GM19023 (cell line): ENCODE results near the gene NAMPT.
"Not testable (repeated sequence)": the region's sequence is repeated elsewhere in the genome, so short reads cannot be mapped to it uniquely, and the experiment has no call there.

Source experiments
- ATAC-seq: cut with Tn5 transposase; IDR thresholded peaks from one replicate; pipeline ENCODE4 v1.9.1; 2021; ENCODE audit warnings: mild to moderate bottlenecking, moderate library complexity; ENCODE audit not compliant: unreplicated experiment

The NAMPT gene

DNA sequence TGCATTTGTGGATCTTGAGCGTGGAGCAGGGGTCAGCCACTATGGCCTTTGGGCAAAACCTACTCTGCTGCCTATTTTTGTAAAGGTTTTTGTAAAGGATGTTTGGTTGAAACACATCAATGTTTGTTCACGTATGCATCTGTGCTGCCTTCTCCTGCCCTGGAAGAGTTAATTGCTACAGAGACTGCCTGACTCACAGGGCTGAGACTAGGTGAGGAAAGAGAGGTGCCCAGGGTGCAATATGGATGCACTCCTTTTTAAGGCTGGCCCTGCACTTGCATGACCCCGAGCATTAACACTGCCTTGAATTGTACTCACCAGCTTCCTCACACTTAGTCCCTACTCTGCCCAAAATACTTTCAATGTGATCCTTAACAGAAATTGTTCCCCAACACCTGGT is 20.9 kb upstream of the NAMPT start:
- ATAC-seq, result no peak

DNA sequence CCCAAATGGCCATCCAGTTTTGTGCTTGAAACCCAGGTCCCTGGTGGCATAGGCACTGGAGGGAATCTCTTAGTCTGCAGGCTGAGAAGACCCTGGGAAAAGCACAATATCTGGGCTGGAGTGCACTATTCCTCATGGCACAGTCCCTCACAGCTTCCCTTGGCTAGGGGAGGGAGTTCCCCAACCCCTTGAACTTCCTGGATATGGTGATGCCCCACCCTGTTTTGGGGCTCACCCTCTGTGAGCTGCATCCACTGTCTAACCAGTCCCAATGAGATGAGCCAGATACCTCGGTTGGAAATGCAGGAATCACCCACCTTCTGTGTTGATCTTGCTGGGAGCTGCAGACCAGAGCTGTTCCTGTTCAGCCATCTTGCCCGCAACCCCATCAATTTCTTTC is 19.8 kb upstream of the NAMPT start:
- no peak for ATAC-seq

DNA sequence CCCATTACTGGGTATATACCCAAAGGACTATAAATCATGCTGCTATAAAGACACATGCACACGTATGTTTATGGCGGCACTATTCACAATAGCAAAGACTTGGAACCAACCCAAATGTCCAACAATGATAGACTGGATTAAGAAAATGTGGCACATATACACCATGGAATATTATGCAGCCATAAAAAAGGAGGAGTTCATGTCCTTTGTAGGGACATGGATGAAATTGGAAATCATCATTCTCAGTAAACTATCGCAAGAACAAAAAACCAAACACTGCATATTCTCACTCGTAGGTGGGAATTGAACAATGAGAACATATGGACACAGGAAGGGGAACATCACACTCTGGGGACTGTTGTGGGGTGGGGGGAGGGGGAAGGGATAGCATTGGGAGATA is 13.8 kb upstream of the NAMPT start:
- ATAC-seq, result not testable (repeated sequence)

- ATAC-seq, result not testable (repeated sequence)
Observed at GRCh38 chr7:106298155-106298554, 13.4 kb upstream of the NAMPT start.

DNA sequence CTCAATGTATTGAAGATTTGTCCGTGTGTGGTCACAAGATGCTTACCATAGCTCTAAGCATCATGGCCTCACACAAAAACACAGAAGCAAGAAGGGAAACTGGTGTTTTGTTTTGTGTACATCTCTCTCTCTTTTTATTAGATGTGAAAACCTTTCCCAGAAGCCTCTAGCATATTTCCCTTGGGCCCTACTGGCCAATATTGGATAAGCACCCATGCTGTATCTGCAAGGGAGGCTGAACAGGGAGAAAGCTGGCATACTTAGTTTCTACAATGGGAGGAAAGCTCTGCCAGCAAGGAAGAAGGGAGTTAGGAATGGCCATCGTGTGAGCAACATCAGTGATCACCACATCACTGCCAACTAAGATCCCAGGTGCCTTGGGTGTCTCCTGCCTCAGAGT is 9.6 kb upstream of the NAMPT start:
- ATAC-seq, result no peak

DNA sequence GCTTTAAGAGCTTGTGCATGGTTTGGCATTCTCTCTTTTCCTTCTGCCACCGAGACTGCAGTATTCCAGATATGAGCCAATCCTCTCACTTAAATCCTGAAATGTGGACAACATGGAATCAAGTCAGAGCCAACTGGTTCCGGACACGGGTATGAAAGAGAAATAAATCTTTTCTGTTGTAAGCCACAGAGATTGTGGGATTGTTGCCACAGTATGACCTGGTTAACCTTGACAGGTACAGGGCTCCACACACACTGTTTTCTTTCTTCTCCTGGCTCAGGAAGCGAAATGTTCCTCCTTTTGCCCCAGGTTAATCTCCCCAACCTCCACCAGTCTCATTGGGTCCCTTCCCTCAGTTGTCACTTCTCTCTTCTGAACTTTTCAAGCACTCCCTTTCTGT is 6.5 kb upstream of the NAMPT start:
- no peak for ATAC-seq

GRCh38 chr7:106290319-106290718 is 5.5 kb upstream of the NAMPT start:
- ATAC-seq, result no peak

DNA sequence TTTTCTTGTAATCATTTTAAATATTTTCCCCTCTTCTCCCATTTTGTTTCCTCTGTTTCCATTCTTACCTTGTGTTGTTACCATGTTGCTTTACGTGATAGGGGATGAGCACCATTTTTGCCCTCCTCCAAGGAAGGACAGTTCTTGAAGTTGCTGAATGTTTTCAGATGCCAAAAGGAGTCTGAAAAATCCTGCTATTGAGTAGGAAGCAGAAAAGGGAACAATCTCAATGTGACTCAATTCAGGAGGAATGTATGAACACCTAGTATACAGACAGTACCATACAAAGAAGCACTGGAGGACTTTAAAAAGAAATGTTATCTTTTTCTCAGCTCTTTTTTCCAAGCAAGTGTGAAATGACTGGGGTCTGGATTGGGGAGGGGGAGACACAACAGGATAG is 5.1 kb upstream of the NAMPT start:
- ATAC-seq, result no peak

DNA sequence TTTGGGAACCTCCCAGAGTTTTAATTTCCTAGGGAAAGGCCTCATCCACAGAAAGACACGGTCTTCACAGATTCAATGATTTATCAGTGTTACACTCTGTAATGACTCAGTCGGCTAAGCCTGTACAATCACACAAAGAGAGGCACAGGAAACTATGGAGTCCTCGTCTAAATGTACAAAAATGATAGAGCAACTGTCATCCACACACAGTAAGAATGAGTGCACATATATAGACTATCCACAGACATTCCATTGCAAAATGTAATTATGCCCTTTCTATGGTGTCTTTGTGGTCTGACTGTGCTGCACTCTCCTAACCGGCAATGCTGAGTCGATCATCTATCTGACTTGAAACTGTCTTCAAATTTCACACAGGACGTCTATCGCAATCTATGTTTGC is 3.5 kb upstream of the NAMPT start:
- no peak for ATAC-seq

DNA sequence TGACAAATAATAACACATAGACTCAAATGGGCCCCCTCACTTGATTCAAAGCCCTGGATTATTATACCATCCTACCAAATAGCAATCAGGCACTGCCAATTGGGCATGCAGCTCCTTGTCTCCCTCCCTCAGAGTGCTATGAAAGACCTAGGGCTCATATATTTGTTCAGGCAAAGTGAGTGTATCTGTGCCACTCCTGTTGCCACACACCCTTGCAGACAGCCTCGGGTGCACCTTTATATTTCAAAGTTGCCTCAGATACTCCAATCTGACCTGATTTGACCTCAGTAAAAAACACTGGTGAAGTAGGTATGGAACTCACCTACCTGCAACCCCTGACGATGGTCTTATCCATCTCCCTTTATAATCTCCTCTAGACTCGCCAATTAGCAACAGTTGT is 3.0 kb upstream of the NAMPT start:
- ATAC-seq, result no peak

- no peak for ATAC-seq
Observed at GRCh38 chr7:106285855-106286492, 1.2 kb upstream of the NAMPT start.

- ATAC-seq, result peak; percentile 78
Observed at GRCh38 chr7:106285051-106285854, 470 bp upstream of the NAMPT start.

GRCh38 chr7:106283831-106284713 is 711 bp downstream of the NAMPT start:
- ATAC-seq, result peak; percentile 29

GRCh38 chr7:106283501-106283830 is 1.3 kb downstream of the NAMPT start:
- ATAC-seq, result no peak

- no peak for ATAC-seq
Observed at GRCh38 chr7:106282852-106283251, 1.9 kb downstream of the NAMPT start.

- no peak for ATAC-seq
Observed at GRCh38 chr7:106282390-106282789, 2.4 kb downstream of the NAMPT start.

DNA sequence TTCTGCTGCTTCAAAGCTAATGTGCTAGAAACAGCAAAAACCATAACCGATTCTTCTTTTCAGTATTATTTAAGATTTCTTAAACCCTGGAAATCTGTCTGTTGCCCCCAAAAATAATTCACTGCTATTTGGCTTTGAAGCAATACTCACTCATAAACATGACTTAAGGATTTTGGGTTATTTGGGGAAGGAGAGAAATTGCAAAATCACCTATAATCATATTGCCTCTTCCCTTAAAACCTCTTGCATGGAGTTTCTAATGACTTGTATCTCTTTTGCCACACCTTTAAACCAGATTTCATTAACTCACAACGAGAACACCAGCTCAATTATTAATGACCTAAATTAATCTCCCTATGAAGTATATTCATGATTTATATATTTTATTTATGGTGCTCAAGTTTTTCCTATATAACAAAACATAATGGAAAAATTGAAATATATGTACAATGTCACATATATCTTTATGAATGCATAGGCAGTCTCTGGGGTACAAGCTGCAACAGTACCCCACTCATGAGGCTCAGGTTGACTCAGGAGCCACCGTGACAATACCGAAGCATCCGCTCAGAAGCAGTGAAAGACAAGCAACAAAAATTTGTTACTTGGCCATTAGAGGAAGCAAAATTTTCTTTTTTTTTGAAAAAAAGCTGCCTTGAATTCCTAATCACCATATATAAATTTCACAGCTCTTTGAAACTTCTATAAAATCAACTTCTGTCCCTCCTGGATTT is 3.0 kb downstream of the NAMPT start:
- ATAC-seq, result no peak

DNA sequence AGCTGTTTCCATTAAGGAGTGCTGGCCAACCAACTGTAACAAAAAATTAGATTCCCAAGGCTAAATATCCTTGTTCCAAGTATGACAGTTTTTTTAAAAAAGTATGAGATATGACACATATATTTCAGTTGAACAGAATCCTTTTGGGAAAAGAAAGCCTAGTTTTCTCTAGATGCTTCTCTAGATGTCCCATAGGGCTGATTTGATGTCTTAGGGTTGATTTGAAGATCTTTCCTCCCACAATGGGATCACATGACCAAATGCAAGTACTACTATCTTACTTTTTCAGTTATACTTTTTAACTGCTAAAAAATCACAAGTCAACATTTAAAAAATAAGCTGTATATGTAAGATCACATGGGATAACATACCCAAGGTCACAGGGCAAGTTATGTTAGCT is 3.7 kb downstream of the NAMPT start:
- ATAC-seq, result no peak

DNA sequence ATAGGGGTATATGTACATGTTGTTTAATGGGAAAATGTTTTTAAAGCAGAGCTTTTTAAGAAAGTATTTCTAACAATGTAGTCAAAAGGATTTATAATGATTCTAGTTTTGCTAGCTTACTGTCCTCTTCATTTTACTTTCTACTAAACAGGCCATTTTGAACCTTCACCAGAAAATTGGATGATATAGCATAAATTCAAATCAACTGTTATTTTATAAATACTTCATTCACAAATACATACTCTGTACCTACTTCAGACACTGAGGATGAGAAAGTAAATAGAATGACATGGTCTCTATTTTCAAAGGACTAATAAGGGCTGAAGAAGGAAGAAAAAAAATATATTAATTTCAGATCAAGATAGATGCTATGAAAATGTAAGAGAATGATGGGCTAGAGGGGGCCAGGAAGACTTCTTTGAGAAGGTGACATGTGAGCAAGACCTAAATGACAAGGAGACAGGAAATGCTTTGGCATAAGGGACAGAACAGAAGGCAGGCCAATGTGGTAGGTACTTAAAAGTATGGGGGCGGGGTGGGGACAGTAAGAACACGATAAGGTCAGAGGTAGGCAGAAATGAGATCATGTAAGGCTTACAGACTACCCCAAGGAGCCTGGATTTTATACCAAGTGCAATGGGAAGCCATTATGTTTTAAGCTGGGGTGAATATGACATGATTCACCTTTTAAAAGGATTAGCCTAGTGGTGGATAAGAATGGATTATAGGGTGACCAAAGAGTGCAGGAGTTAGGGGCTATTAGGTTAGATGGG is 5.2 kb downstream of the NAMPT start:
- no peak for ATAC-seq

DNA sequence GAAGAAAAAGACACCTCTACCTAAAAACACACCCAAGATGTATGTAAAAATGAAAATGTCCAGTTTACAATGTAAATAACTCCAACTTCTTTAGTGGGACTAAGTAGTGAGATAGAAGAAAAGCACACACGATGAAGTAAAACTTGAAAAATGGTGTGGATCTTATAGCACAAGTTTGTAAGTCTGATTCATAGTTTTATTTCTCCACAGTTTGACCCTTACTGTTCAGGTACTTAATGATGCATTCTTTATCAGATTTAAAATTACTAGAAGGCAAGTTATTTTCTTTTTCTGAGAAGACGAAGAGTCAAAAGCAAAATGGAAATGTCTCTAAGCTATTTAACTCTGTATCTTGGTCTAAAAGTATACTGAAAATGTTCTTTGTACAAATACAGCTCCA is 6.1 kb downstream of the NAMPT start:
- no peak for ATAC-seq
